Measurements from ENCODE around the gene PTPRN2. TPM values are rescaled to one million over a fixed set of nuclear protein-coding genes. Genes with fewer than 3 reads are reported as not detected.

PTPRN2 gene
- total and polyA plus RNA-seq, 2 donors (not counting 1 experiment from before 2014, with no cell fraction given), result 0.54 to 1.2 TPM

GRCh38 chr7:158411232-158411950, 176.2 kb downstream of the PTPRN2 start:
- no peak for DNase-seq (ENCODE audit: low read depth in 2 of 2)
- no peak overlapping the region for H3K4me3 ChIP-seq (replicated peaks in 1 of 4; ENCODE audit: control extremely low read depth in 1 of 4, insufficient read depth in 1 of 4, low read depth in 3 of 4, low read length in 4 of 4)
- no peak overlapping the region for H3K4me2 ChIP-seq (ENCODE audit: extremely low read depth, insufficient read depth, low read length)
- H3K9ac ChIP-seq (ENCODE audit: insufficient read depth, low read length), result no peak overlapping the region
- H3K9me3 ChIP-seq (ENCODE audit: control insufficient read depth, insufficient read depth, low read depth, low read length), result no peaks in the 10 kb centered on the region
- H3K27me3 ChIP-seq (ENCODE audit: control insufficient read depth, insufficient read depth, low read length), result no peaks in the 10 kb centered on the region
- H3K36me3 ChIP-seq (ENCODE audit: control insufficient read depth, insufficient read depth, low read length), result no peaks in the 10 kb centered on the region
- H3K27ac ChIP-seq (ENCODE audit: insufficient read depth, low read length), result no peak overlapping the region
- no peak overlapping the region for H2AFZ ChIP-seq (ENCODE audit: low read length)
- TF ChIP-seq EZH2 (IDR thresholded peaks at IDR 0.05; ENCODE audit: low read length, missing control alignments), result no peak
- no peak for TF ChIP-seq CTCF (conservative IDR thresholded peaks at IDR 0.05 in 1 of 2, IDR thresholded peaks at IDR 0.05 in 1 of 2; ENCODE audit: low read depth in 1 of 2, low read length in 2 of 2)
- no peaks in the 10 kb centered on the region for H3K79me2 ChIP-seq (ENCODE audit: control insufficient read depth, insufficient read depth, low read length)
- no peaks in the 10 kb centered on the region for H3K4me1 ChIP-seq (ENCODE audit: control insufficient read depth, extremely low read depth, insufficient read depth, low read length)
- no peaks in the 10 kb centered on the region for H4K20me1 ChIP-seq (ENCODE audit: control insufficient read depth, extremely low read depth, insufficient read depth, low read length)

- Histone ChIP-seq H3K79me2 (ENCODE audit: control insufficient read depth, insufficient read depth, low read length) (no peaks in the 10 kb centered on the region), H3K4me2 (ENCODE audit: extremely low read depth, insufficient read depth, low read length) (no peak overlapping the region), H3K36me3 (ENCODE audit: control insufficient read depth, insufficient read depth, low read length) (no peaks in the 10 kb centered on the region), H3K4me1 (ENCODE audit: control insufficient read depth, extremely low read depth, insufficient read depth, low read length) (no peaks in the 10 kb centered on the region), H3K27me3 (ENCODE audit: control insufficient read depth, insufficient read depth, low read length) (no peaks in the 10 kb centered on the region), H3K9ac (ENCODE audit: insufficient read depth, low read length) (no peak overlapping the region), H3K27ac (ENCODE audit: insufficient read depth, low read length) (no peak overlapping the region), H3K9me3 (ENCODE audit: control insufficient read depth, insufficient read depth, low read depth, low read length) (no peaks in the 10 kb centered on the region), H2AFZ (ENCODE audit: low read length) (no peak overlapping the region), H4K20me1 (ENCODE audit: control insufficient read depth, extremely low read depth, insufficient read depth, low read length) (no peaks in the 10 kb centered on the region), H3K4me3 (replicated peaks in 1 of 4; ENCODE audit: control extremely low read depth in 1 of 4, insufficient read depth in 1 of 4, low read depth in 3 of 4, low read length in 4 of 4) (no peak overlapping the region)
- TF ChIP-seq EZH2 (IDR thresholded peaks at IDR 0.05; ENCODE audit: low read length, missing control alignments) (no peak), CTCF (conservative IDR thresholded peaks at IDR 0.05 in 1 of 2, IDR thresholded peaks at IDR 0.05 in 1 of 2; ENCODE audit: low read depth in 1 of 2, low read length in 2 of 2) (no peak)
- DNase-seq (ENCODE audit: low read depth in 2 of 2), result no peak
Observed at GRCh38 chr7:158410720-158411119, 176.9 kb downstream of the PTPRN2 start.

GRCh38 chr7:158409816-158410330, 177.8 kb downstream of the PTPRN2 start:
- Histone ChIP-seq H3K79me2 (ENCODE audit: control insufficient read depth, insufficient read depth, low read length) (no peaks in the 10 kb centered on the region), H3K4me1 (ENCODE audit: control insufficient read depth, extremely low read depth, insufficient read depth, low read length) (no peaks in the 10 kb centered on the region), H3K4me2 (ENCODE audit: extremely low read depth, insufficient read depth, low read length) (no peak overlapping the region), H4K20me1 (ENCODE audit: control insufficient read depth, extremely low read depth, insufficient read depth, low read length) (no peaks in the 10 kb centered on the region), H3K9me3 (ENCODE audit: control insufficient read depth, insufficient read depth, low read depth, low read length) (no peaks in the 10 kb centered on the region), H3K9ac (ENCODE audit: insufficient read depth, low read length) (no peak overlapping the region), H3K4me3 (replicated peaks in 1 of 4; ENCODE audit: control extremely low read depth in 1 of 4, insufficient read depth in 1 of 4, low read depth in 3 of 4, low read length in 4 of 4) (no peak overlapping the region), H2AFZ (ENCODE audit: low read length) (no peak overlapping the region), H3K27me3 (ENCODE audit: control insufficient read depth, insufficient read depth, low read length) (no peaks in the 10 kb centered on the region), H3K36me3 (ENCODE audit: control insufficient read depth, insufficient read depth, low read length) (no peaks in the 10 kb centered on the region), H3K27ac (ENCODE audit: insufficient read depth, low read length) (no peak overlapping the region)
- DNase-seq (ENCODE audit: low read depth in 2 of 2), result no peak
- TF ChIP-seq CTCF (conservative IDR thresholded peaks at IDR 0.05 in 1 of 2, IDR thresholded peaks at IDR 0.05 in 1 of 2; ENCODE audit: low read depth in 1 of 2, low read length in 2 of 2) (no peak), EZH2 (IDR thresholded peaks at IDR 0.05; ENCODE audit: low read length, missing control alignments) (no peak)

All from fibroblast of lung (primary cell).